Psoas muscle (tissue), 8 donors: Measurements from ENCODE around the gene BTBD16. TPM values are rescaled to one million over a fixed set of nuclear protein-coding genes. Genes with fewer than 3 reads are reported as not detected.

ENCODE experiments used
- ATAC-seq, 4 donors: fragments of 200-7000 bp; cut with Tn5 transposase; one replicate each; pipeline ENCODE4 v1.9.1; 2020; ENCODE audit warnings: moderate library complexity in 3 of 4, mild to moderate bottlenecking in 2 of 4
- DNase-seq, 2 donors: peaks; one replicate each; pipeline ENCODE4 v3.0.0-alpha.2; 2020
- H3K27ac ChIP-seq: fragments of 200-600 bp; one replicate; pipeline ENCODE4 v1.8.0; 2022
- H3K27me3 ChIP-seq, 3 donors: fragments of 200-600 bp in 1 of 3; one replicate each; pipeline versions ENCODE4 v1.6.1 to v1.8.0; 2013 to 2022; ENCODE audit warnings: low read length in 2 of 3, mild to moderate bottlenecking in 2 of 3, moderate library complexity in 1 of 3; ENCODE audit not compliant: insufficient read depth in 3 of 3
- H3K36me3 ChIP-seq, 2 donors: fragments of 200-600 bp in 1 of 2; one replicate each; pipeline versions ENCODE4 v1.6.1 to v1.8.0; 2013 to 2022; ENCODE audit warnings: low read depth in 1 of 2, mild to moderate bottlenecking in 1 of 2, moderate library complexity in 1 of 2; ENCODE audit not compliant: insufficient read depth in 1 of 2
- H3K4me1 ChIP-seq: fragments of 200-600 bp; one replicate; pipeline ENCODE4 v1.8.0; 2022
- H3K4me3 ChIP-seq: fragments of 200-600 bp; one replicate; pipeline ENCODE4 v1.8.0; 2022; ENCODE audit warnings: mild to moderate bottlenecking
- H3K9me3 ChIP-seq: fragments of 200-600 bp; one replicate; pipeline ENCODE4 v1.8.0; 2022
- WGBS, 3 donors: extraction: QIAGEN DNeasy Blood & Tissue Kit; methylation state at CpG; one replicate each; pipeline versions ENCODE4 v1.1.6 to v1.1.7; 2013; 5-methylcytosine and 5-hydroxymethylcytosine counted together
- intact Hi-C, 2 donors: fragments of 100-400 bp; cut with DNase I; formaldehyde crosslinking; loops; one replicate each; pipeline versions ENCODE4 v1.11.0 to v1.14.2; 2022
- polyA plus RNA-seq, 3 donors: library from polyadenylated mRNA; stranded (reverse); fragments of 200-250 nt; gene quantifications; one replicate each; pipeline ENCODE4 v1.2.3, GENCODE V29; 2013
- total RNA-seq, 4 donors: library from RNA; stranded (reverse); fragmentation: NEBNext Ultra II Directional in 2 of 4; extraction: Animal tissue kit (Norgen Biotek cat#: 25700) in 2 of 4; gene quantifications; one replicate each; pipeline versions ENCODE4 v1.2.1 to v1.2.4, GENCODE V29; 2021 to 2023
- TF ChIP-seq, protein P1 (sequence below): fragments of 200-600 bp; IDR thresholded peaks from one replicate; pipeline ENCODE4 v1.8.0; 2022; ENCODE audit warnings: antibody characterized with exemption
- donor health status: healthy with polysubstance abuse.
- donor health status: DM: no; HTN: no; CAD: no; lungs with moderate emphysema.
- donor health status: Bipolar disorder and iron deficiency.
- donor health status: healthy.
- donor health status: DM: yes; HTN: yes; CAD: no.
- donor health status: DM: no; HTN: no; CAD: no.
- donor health status: DM: no; HTN: no; CAD: no.
- donor health status: DM: yes; HTN: yes; CAD: no.

The BTBD16 gene
- total and polyA plus RNA-seq, 7 donors = 0.14 to 0.58 (median 0.32) TPM; not detected in 4

DNA sequence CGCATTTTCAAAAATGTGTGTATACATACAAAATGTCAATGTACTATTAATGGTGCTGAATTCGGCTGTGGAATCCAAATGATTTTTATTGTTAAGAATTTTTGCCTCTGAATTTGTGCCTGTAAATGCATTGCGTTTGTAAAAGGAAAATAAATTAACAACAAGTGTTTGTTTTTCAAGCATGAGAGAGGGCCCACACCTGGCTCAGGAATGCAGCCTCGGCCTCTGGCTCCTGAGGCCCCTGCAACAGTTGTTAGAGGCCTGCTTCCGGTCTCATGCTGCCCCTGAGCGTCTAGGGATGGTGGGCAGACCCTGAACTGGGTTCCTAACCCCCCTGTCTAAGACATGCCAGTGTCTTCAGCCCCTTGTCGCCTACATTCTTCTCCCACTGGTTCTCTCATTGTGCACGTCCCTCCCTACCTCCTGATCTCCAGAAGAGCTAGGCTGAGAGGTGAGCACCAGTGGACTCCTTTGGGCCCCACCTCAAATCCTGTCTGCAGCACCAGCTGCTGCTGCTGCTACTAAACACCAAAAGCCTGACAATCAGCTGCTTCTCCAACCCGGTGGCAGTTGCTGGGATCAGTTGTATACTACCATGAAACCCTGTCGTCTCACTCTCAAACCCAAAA is 1.9 kb upstream of the BTBD16 start:
- H3K9me3 ChIP-seq = no peaks in the 10 kb centered on the region
- H3K4me1 ChIP-seq = no peaks in the 10 kb centered on the region
- no peak overlapping the region for H3K4me3 ChIP-seq
- H3K27me3 ChIP-seq = no peaks in the 10 kb centered on the region
- ATAC-seq = no peak
- DNase-seq = no peak
- 76 to 82% (median 82%) methylated on average over 10 of the region's 10 CpGs for WGBS, 3 donors
- H3K27ac ChIP-seq = no peak overlapping the region
- intact Hi-C loops = loop anchor here in 1 of 2 donors (5.0 kb wide), 1 partner anchor 737 kb away; no protein-coding TSS in a partner anchor
- TF ChIP-seq, protein P1, sequence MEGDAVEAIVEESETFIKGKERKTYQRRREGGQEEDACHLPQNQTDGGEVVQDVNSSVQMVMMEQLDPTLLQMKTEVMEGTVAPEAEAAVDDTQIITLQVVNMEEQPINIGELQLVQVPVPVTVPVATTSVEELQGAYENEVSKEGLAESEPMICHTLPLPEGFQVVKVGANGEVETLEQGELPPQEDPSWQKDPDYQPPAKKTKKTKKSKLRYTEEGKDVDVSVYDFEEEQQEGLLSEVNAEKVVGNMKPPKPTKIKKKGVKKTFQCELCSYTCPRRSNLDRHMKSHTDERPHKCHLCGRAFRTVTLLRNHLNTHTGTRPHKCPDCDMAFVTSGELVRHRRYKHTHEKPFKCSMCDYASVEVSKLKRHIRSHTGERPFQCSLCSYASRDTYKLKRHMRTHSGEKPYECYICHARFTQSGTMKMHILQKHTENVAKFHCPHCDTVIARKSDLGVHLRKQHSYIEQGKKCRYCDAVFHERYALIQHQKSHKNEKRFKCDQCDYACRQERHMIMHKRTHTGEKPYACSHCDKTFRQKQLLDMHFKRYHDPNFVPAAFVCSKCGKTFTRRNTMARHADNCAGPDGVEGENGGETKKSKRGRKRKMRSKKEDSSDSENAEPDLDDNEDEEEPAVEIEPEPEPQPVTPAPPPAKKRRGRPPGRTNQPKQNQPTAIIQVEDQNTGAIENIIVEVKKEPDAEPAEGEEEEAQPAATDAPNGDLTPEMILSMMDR = no peak
- peaks cover 0 to 76% of the 10 kb centered on the region in 2 donors for H3K36me3 ChIP-seq

DNA sequence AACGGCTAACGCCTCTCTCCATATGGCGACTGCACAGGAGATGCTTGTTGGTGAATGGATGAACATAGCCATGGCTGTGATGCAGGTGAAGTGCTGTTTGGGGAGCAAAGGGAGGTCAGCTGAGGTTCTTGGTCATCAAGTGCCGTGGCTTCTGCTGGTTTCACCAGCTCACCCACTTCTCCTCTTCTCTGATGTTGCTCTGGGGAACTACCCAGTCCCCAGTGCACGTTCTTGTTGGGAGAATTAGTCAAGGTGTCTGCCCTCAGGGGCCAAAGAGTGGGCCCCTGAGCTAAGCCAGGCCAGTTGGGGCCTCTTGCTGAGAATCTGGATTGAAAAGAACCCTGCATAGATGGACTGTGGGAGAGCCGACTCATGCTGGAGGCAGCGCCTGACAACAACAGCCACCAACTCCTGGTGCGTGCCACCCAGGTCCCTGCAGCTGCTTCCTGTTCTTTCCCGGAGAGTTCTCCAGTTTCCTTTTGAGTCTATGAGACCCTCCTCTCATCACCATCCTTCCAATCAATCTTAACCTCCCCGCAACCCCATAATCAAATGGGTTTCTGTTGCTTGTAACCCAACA is 3.0 kb downstream of the BTBD16 start:
- TF ChIP-seq, protein P1 = no peak
- Histone ChIP-seq H3K27me3 (no peaks in the 10 kb centered on the region), H3K36me3 (peaks cover 0 to 46% of the 10 kb centered on the region in 2 donors), H3K9me3 (no peaks in the 10 kb centered on the region), H3K27ac (no peak overlapping the region), H3K4me3 (no peak overlapping the region), H3K4me1 (no peaks in the 10 kb centered on the region)
- 79 to 85% (median 84%) methylated on average over 10 of the region's 10 CpGs for WGBS, 3 donors
- ATAC-seq (no peak), DNase-seq (no peak)
- intact Hi-C loops = no loop called here

DNA sequence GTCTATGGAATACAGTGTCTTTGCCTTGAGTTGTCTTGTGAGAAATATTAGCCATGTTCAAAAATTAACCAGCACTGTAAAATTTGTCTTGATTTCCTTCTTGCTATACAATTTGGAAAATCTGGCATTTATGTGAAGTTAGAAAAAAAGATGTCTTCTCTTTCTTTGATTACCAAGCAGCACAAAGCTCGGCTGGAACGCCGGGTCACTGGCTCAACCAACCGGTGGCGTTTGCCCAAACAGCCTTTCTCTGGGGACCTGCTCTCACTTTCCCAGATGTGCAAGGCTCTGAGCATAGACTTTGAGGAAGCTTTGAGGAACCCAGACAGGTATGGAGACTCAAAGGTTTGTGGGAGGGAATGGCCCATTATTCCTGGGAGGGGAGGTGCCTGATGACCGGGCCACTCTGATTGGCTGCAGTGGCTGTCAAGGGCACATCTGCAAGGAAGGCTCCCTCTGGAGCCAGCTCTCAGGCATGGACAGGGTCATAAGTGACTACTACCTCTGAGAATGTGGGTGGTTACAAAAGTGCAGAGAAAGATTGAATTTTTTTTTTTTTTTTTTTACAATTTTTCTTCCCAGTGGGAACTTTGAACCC is 5.6 kb downstream of the BTBD16 start:
- Histone ChIP-seq H3K27me3 (no peaks in the 10 kb centered on the region), H3K36me3 (peaks cover 0 to 20% of the 10 kb centered on the region in 2 donors), H3K4me1 (peaks cover 8% of the 10 kb centered on the region), H3K9me3 (no peaks in the 10 kb centered on the region), H3K4me3 (no peak overlapping the region), H3K27ac (no peak overlapping the region)
- intact Hi-C loops = no loop called here
- TF ChIP-seq, protein P1 = no peak
- ATAC-seq = peak in 1 of 4 donors; percentile 46
- WGBS, 3 donors = 73 to 82% (median 79%) methylated on average over 6 of the region's 6 CpGs
- no peak for DNase-seq

DNA sequence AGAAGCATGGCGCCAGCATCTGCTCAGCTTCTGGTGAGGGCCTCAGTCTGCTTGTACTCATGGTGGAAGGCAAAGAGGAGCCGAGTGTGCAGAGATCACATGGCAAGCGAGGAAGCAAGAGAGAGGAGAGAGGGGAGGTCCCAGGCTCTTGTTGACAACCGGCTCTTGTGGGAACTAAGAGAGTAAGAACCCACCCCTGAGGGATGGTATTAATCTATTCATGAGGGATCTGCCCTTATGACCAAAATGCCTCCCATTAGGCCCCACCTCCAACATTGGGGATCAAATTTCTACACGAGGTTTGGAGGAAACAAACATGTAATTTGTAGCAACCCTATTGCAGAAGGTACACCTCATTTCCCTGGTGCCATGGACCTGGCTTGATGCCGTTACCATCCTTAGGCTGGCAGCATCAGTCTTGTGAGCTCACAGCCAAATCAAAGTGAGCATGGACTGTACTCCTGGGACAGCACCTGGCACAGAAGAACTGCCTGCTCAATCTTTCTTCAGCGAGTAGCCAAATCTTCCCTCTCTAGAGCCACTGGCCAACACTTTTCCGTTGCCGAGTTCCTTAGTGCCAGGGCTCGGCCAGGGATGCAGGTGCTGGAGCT is 6.5 kb downstream of the BTBD16 start:
- Histone ChIP-seq H3K27ac (peak overlapping the region; percentile 30), H3K36me3 (peaks cover 0 to 14% of the 10 kb centered on the region in 2 donors), H3K27me3 (no peaks in the 10 kb centered on the region), H3K9me3 (no peaks in the 10 kb centered on the region), H3K4me3 (no peak overlapping the region), H3K4me1 (peaks cover 16% of the 10 kb centered on the region)
- intact Hi-C loops = no loop called here
- DNase-seq (no peak), ATAC-seq (peak in 2 of 4 donors; percentile 18)
- 49 to 74% (median 56%) methylated on average over 10 of the region's 10 CpGs for WGBS, 3 donors
- TF ChIP-seq, protein P1 = no peak
